SU-DHL-6 (cell line): ENCODE measurements around the gene KCNK6.

Experiments
- H2AFZ ChIP-seq: fragments of 200-600 bp; sonication (generic); 2 replicates; pipeline ENCODE4 v1.6.1; 2014; ENCODE audit warnings: low read depth, mild to moderate bottlenecking, moderate library complexity, mixed read lengths, antibody characterized with exemption, low read length; ENCODE audit not compliant: severe bottlenecking
- H3F3A ChIP-seq: fragments of 200-600 bp; shearing (Covaris generic); 2 replicates; pipeline ENCODE4 v1.6.0; 2016; ENCODE audit warnings: antibody characterized with exemption, mild to moderate bottlenecking; ENCODE audit not compliant: insufficient read depth
- H3K27ac ChIP-seq: fragments of 200-600 bp; sonication (generic); 2 replicates; pipeline ENCODE4 v1.5.1; 2016; ENCODE audit warnings: low read depth, mild to moderate bottlenecking, low read length, moderate library complexity, mixed read lengths
- H3K27me3 ChIP-seq: fragments of 200-600 bp; sonication (generic), shearing (Covaris generic); 2 replicates; pipeline ENCODE4 v1.6.0; 2014; ENCODE audit warnings: mild to moderate bottlenecking, low read length
- H3K36me3 ChIP-seq: fragments of 200-600 bp; sonication (generic); 2 replicates; pipeline ENCODE4 v1.6.1; 2014; ENCODE audit warnings: mild to moderate bottlenecking, low read length, mixed read lengths
- H3K4me2 ChIP-seq: fragments of 300-600, 200-600 bp; shearing (Covaris generic), sonication (generic); 2 replicates; pipeline ENCODE4 v1.6.0; 2014; ENCODE audit warnings: low read length, low read depth, mild to moderate bottlenecking; ENCODE audit not compliant: poor library complexity, severe bottlenecking
- H3K4me3 ChIP-seq: fragments of 200-600 bp; sonication (generic); 2 replicates; pipeline ENCODE4 v1.5.1; 2014; ENCODE audit warnings: antibody characterized with exemption, low read length, mild to moderate bottlenecking, mixed read lengths; ENCODE audit not compliant: insufficient read depth, poor library complexity, severe bottlenecking
- H3K79me2 ChIP-seq: fragments of 200-600 bp; sonication (generic); 2 replicates; pipeline ENCODE4 v1.6.1; 2014; ENCODE audit warnings: mild to moderate bottlenecking, low read length, moderate library complexity; ENCODE audit not compliant: insufficient read depth
- H3K9ac ChIP-seq: fragments of 200-600 bp; sonication (generic); 2 replicates; pipeline ENCODE4 v1.7.0; 2014; ENCODE audit warnings: mild to moderate bottlenecking, low read length
- H3K9me2 ChIP-seq: fragments of 200-600 bp; sonication (generic); replicated peaks from 2 replicates; pipeline ENCODE4 v1.6.1; 2014; ENCODE audit warnings: low read length; ENCODE audit not compliant: insufficient read depth
- H3K9me3 ChIP-seq: fragments of 200-600 bp; sonication (generic); 2 replicates; pipeline ENCODE4 v1.6.1; 2014; ENCODE audit warnings: low read length, mixed read lengths; ENCODE audit not compliant: insufficient read depth
- H4K20me1 ChIP-seq: fragments of 200-600 bp; sonication (generic); 2 replicates; pipeline ENCODE4 v1.6.1; 2014; ENCODE audit warnings: low read depth, mild to moderate bottlenecking, antibody characterized with exemption, low read length, moderate library complexity, mixed read lengths
- EZH2phosphoT487 ChIP-seq: fragments of 200-600 bp; sonication (generic), shearing (Covaris generic); conservative IDR thresholded peaks from 2 replicates; pipeline ENCODE4 v1.6.1; 2018; ENCODE audit warnings: mild to moderate bottlenecking, antibody characterized with exemption, low read length, moderate library complexity, mixed read lengths
- TF ChIP-seq, protein P1 (sequence below): fragments of 200-600 bp; sonication (generic); IDR thresholded peaks from one replicate; pipeline ENCODE4 v1.5.1; 2017; ENCODE audit warnings: antibody characterized with exemption, mild to moderate bottlenecking, low read length, moderate library complexity; ENCODE audit not compliant: insufficient read depth, poor library complexity, severe bottlenecking

The KCNK6 gene

DNA sequence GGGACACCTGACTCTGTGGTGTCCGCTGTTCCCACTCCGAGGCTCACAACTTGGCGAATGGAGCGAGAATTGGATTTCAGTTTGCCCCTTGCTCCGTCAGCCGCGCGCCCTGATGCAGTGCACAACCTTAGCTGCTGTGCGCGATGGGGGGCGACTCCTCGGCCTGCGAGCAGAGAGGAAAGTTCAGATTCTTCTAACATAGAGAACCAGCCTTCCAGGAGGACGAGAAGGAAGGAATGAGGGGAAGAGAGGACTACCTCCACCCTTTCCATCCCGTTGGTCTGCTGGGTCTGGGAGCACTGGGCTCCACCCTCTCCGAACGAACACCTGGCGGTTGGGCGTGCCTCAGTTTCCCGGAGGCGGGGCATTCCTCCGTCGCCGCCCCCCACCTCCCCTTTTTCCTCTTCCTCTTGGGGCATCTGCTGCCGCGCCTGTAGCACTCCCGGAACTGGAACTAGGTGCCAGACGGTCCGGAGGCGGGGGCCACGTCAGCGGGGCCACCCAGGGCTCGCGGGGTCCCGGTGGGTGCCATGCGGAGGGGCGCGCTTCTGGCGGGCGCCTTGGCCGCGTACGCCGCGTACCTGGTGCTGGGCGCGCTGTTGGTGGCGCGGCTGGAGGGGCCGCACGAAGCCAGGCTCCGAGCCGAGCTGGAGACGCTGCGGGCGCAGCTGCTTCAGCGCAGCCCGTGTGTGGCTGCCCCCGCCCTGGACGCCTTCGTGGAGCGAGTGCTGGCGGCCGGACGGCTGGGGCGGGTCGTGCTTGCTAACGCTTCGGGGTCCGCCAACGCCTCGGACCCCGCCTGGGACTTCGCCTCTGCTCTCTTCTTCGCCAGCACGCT is at the start of gene KCNK6:
KCNK6 (plus strand) TSS at position 425 of the 838 bp plus-strand sequence; CDS start at position 531, 106 bp downstream.
- Histone ChIP-seq H3F3A (peaks cover 3% of the 10 kb centered on the region; the same call in 1 of the 2 replicates), H3K9ac (peak within 1 kb of the TSS; percentile 52), H3K9me3 (no peaks in the 10 kb centered on the region), H3K4me2 (peak within 1 kb of the TSS; percentile 63), H2AFZ (peak within 1 kb of the TSS; percentile 72), H3K79me2 (0 out of 2 replicates have a peak, but pooled peaks cover 4% of the 10 kb centered on the region), H4K20me1 (no peaks in the 10 kb centered on the region), H3K4me3 (peak within 1 kb of the TSS; percentile 46), H3K9me2 (no peaks in the 10 kb centered on the region), H3K27me3 (no peaks in the 10 kb centered on the region), H3K36me3 (no peaks in the 10 kb centered on the region), H3K27ac (no peak within 1 kb of the TSS)
- no peak for TF ChIP-seq EZH2phosphoT487
- TF ChIP-seq, protein P1, sequence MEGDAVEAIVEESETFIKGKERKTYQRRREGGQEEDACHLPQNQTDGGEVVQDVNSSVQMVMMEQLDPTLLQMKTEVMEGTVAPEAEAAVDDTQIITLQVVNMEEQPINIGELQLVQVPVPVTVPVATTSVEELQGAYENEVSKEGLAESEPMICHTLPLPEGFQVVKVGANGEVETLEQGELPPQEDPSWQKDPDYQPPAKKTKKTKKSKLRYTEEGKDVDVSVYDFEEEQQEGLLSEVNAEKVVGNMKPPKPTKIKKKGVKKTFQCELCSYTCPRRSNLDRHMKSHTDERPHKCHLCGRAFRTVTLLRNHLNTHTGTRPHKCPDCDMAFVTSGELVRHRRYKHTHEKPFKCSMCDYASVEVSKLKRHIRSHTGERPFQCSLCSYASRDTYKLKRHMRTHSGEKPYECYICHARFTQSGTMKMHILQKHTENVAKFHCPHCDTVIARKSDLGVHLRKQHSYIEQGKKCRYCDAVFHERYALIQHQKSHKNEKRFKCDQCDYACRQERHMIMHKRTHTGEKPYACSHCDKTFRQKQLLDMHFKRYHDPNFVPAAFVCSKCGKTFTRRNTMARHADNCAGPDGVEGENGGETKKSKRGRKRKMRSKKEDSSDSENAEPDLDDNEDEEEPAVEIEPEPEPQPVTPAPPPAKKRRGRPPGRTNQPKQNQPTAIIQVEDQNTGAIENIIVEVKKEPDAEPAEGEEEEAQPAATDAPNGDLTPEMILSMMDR = no peak

DNA sequence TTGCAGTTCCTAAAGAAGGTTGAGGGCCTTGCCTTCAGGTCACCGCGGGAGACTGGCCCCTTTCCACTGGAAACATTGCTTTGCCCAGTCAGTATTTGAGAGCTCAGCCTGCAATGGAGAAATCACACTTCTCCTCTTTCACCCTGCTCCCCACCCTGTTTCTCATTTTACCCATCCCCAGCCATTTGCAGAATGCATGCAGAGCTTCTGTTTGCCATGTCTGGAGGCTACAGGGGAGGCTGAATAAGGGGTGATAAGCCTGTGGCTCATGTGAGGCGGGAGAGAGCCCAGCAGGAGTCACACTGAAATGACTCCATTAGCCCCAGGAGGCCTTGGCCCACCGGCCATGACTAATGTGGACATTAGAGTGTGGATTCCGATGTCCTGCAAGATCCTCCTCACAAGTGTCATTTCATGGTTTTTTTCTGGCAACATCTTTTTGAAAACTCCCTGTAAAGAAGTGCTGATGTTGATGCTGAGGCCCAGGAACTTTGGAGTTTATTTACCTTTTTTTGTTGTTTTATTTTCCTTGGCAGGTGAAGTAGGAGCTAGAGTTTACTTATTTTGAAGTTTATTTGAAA is 49.0 kb upstream of the KCNK6 start:
- Histone ChIP-seq H3K9me3 (no peaks in the 10 kb centered on the region), H3F3A (no peaks in the 10 kb centered on the region), H3K4me3 (no peak overlapping the region), H3K9me2 (no peaks in the 10 kb centered on the region), H3K36me3 (no peaks in the 10 kb centered on the region), H4K20me1 (no peaks in the 10 kb centered on the region), H3K79me2 (no peaks in the 10 kb centered on the region), H3K27ac (no peak overlapping the region), H3K4me2 (no peak overlapping the region), H2AFZ (no peak overlapping the region), H3K27me3 (no peaks in the 10 kb centered on the region), H3K9ac (no peak overlapping the region)
- TF ChIP-seq, protein P1 = no peak
- no peak for TF ChIP-seq EZH2phosphoT487

DNA sequence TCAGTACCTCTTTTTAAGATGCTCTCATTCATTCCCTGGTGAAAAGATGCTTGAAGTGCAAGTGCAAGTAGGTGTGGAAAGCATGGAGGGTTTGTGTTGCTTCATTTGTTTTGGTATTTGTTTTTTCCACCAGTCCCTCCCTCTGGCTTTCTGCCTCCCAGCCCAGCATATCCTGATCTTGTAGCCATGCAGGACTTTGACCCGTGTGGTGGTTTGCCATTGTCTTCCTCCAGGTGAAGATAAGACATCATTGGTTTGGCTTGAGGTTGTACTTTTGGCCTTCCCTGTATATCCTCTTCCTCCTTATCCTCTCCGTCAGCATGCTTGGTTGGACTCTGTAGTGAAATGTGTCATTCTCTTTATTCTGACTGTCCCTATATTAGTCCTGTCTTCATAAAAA is 46.1 kb upstream of the KCNK6 start:
- H3K27ac ChIP-seq = no peak overlapping the region
- H4K20me1 ChIP-seq = no peaks in the 10 kb centered on the region

More for the DNA sequence above, 46.1 kb upstream of the KCNK6 start:
- Histone ChIP-seq H3K36me3 (no peaks in the 10 kb centered on the region), H3K27me3 (no peaks in the 10 kb centered on the region), H2AFZ (no peak overlapping the region), H3K9ac (no peak overlapping the region), H3K4me2 (no peak overlapping the region), H3K9me3 (no peaks in the 10 kb centered on the region), H3K9me2 (no peaks in the 10 kb centered on the region), H3K79me2 (no peaks in the 10 kb centered on the region), H3K4me3 (no peak overlapping the region), H3F3A (no peaks in the 10 kb centered on the region)
- TF ChIP-seq, protein P1 = no peak
- TF ChIP-seq EZH2phosphoT487 = no peak
